Measurements from ENCODE around the gene SMU1. TPM values are rescaled to one million over a fixed set of nuclear protein-coding genes. Genes with fewer than 3 reads are reported as not detected.

Gene SMU1
- total RNA-seq, 1 donor from 2014 or later = 20.5 TPM

DNA sequence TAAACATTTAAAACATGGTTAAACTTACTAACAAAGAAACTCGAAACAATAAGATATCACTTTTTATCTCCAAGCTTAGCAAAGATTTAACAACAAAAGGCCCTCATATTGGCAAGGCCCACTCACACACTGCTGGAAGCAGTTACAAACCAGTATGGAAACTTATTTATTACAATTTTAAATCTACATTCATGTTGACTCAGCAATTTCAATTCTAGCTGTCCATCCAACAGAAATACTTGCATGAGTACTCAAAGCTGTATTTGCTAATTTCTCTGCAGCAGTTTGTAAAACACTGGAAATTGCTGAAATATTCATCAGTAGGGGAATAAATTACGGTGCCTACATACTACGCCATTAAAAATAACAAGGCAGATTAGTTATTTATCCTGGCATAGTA, 54.2 kb downstream of the SMU1 start:
- Histone ChIP-seq H3K27ac (no peak overlapping the region), H3K9me3 (no peaks in the 10 kb centered on the region), H3K36me3 (peaks cover 31% of the 10 kb centered on the region), H3K4me1 (peaks cover 33% of the 10 kb centered on the region), H3K4me3 (no peak overlapping the region), H3K27me3 (ENCODE audit: low read depth) (no peaks in the 10 kb centered on the region)
- no peak for ATAC-seq
- DNase-seq = no peak
- TF ChIP-seq, protein P1, sequence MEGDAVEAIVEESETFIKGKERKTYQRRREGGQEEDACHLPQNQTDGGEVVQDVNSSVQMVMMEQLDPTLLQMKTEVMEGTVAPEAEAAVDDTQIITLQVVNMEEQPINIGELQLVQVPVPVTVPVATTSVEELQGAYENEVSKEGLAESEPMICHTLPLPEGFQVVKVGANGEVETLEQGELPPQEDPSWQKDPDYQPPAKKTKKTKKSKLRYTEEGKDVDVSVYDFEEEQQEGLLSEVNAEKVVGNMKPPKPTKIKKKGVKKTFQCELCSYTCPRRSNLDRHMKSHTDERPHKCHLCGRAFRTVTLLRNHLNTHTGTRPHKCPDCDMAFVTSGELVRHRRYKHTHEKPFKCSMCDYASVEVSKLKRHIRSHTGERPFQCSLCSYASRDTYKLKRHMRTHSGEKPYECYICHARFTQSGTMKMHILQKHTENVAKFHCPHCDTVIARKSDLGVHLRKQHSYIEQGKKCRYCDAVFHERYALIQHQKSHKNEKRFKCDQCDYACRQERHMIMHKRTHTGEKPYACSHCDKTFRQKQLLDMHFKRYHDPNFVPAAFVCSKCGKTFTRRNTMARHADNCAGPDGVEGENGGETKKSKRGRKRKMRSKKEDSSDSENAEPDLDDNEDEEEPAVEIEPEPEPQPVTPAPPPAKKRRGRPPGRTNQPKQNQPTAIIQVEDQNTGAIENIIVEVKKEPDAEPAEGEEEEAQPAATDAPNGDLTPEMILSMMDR (IDR thresholded peaks at IDR 0.05) = no peak
- intact Hi-C loops (cut with DNase I) = no loop called here

- Histone ChIP-seq H3K9me3 (no peaks in the 10 kb centered on the region), H3K4me1 (peaks cover 20% of the 10 kb centered on the region), H3K27ac (no peak overlapping the region), H3K27me3 (ENCODE audit: low read depth) (no peaks in the 10 kb centered on the region), H3K4me3 (no peak overlapping the region), H3K36me3 (peaks cover 20% of the 10 kb centered on the region)
- intact Hi-C loops (cut with DNase I) = no loop called here
- TF ChIP-seq, protein P1 (IDR thresholded peaks at IDR 0.05) = no peak
- no peak for ATAC-seq
- DNase-seq = no peak
Measured at GRCh38 chr9:33019797-33020196, 56.7 kb downstream of the SMU1 start.

DNA sequence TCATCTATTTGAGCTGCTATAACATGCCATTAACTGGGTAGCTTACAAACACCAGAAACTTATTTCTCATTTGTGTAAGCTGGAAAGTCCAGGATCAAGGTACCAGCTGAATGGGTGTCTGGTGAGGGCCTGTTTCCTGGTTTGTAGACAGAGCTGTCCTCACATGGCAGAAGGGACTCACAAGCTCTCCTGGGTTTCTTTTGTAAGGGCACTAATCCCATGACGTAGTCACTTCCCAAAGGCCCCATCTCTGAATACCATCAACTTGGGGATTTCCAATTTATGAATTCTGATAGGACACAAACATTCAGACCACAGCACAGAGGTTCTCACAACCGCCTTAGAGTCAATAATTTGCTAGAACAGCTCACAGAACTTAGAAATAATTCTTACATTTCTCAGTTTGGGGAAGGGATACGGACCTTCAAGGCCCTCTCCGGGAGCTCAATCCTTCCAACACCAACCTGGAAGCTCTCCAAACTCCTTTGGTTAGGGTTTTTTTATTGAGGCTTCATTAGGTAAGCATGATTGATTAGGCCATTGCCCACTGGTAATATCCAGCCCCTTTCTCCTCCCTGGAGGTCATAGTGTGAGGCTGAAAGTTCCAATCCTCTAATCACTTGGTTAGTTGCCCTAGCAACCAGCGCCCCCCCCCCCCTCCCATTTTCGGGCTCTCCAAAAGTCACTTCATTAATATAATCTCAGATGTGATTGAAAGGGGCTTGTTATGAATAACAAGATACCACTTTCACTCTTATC, 59.0 kb downstream of the SMU1 start:
- DNase-seq (no peak), ATAC-seq (no peak)
- no peak overlapping the region for H3K4me3 ChIP-seq
- intact Hi-C loops (cut with DNase I) = no loop called here
- H3K4me1 ChIP-seq = no peaks in the 10 kb centered on the region
- peaks cover 20% of the 10 kb centered on the region for H3K36me3 ChIP-seq
- TF ChIP-seq, protein P1 (IDR thresholded peaks at IDR 0.05) = no peak
- no peaks in the 10 kb centered on the region for H3K9me3 ChIP-seq
- no peak overlapping the region for H3K27ac ChIP-seq
- no peaks in the 10 kb centered on the region for H3K27me3 ChIP-seq (ENCODE audit: low read depth)

DNA sequence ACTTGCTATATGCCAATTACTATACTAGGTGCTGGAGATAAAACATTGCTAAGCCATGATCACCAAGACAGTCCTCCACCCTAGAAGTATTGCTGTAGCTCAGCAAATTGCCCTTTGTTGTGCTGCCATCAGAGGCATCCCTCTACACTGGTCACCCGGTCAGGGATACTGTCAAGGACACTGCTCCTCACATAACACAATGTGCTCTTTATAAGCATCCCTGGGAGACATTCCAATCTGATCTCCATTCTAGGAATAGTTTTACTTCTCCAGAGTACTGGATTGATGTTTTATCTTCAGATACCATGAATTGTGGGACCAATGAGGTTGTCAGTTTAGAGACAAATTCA, 61.8 kb downstream of the SMU1 start:
- Histone ChIP-seq H3K36me3 (peaks cover 3% of the 10 kb centered on the region), H3K27me3 (ENCODE audit: low read depth) (no peaks in the 10 kb centered on the region), H3K4me1 (no peaks in the 10 kb centered on the region), H3K27ac (no peak overlapping the region), H3K9me3 (no peaks in the 10 kb centered on the region), H3K4me3 (no peak overlapping the region)
- DNase-seq (no peak), ATAC-seq (no peak)
- TF ChIP-seq, protein P1 (IDR thresholded peaks at IDR 0.05) = no peak
- intact Hi-C loops (cut with DNase I) = no loop called here

DNA sequence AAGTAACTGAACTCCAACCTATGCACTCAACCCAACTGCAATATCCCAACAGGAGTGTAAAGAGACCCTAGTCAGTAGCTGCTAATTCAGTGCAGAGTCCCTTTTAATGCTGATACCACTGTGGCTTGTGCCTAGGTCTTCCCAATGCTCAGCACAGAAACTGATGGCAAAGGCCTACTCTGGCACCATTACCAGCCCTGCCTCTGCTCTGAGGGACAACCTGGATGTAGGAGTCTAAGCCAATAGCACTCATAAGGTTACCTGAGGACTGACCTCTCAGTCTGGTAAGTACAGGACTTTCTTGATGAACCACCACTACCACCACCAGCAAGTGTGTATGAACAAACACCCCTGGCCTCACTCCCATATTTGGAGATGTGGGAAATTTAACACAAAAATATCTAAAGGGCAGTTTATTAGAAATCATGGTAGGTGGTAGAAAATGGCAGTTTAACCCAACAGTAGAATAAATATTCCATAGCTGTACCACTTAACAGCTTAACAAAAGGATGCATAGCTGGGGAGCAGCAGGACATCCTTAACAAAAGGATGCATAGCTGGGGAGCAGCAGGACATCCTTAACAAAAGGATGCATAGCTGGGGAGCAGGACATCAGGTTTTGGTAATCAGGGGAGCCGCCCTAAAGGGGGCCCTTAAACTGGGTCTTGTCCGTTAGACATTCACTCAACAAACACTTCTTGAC, 62.4 kb downstream of the SMU1 start:
- Histone ChIP-seq H3K4me3 (no peak overlapping the region), H3K27me3 (ENCODE audit: low read depth) (no peaks in the 10 kb centered on the region), H3K4me1 (no peaks in the 10 kb centered on the region), H3K27ac (no peak overlapping the region), H3K9me3 (no peaks in the 10 kb centered on the region), H3K36me3 (no peaks in the 10 kb centered on the region)
- DNase-seq = no peak
- TF ChIP-seq, protein P1 (IDR thresholded peaks at IDR 0.05) = no peak
- no peak for ATAC-seq
- intact Hi-C loops (cut with DNase I) = no loop called here
